Measurements from ENCODE around the gene ADAMTS13. TPM values are rescaled to one million over a fixed set of nuclear protein-coding genes. Genes with fewer than 3 reads are reported as not detected.

ADAMTS13 gene
- total and polyA plus RNA-seq, 2 donors (not counting 1 experiment from before 2014, with no cell fraction given) = 0.78 to 3.1 TPM

DNA sequence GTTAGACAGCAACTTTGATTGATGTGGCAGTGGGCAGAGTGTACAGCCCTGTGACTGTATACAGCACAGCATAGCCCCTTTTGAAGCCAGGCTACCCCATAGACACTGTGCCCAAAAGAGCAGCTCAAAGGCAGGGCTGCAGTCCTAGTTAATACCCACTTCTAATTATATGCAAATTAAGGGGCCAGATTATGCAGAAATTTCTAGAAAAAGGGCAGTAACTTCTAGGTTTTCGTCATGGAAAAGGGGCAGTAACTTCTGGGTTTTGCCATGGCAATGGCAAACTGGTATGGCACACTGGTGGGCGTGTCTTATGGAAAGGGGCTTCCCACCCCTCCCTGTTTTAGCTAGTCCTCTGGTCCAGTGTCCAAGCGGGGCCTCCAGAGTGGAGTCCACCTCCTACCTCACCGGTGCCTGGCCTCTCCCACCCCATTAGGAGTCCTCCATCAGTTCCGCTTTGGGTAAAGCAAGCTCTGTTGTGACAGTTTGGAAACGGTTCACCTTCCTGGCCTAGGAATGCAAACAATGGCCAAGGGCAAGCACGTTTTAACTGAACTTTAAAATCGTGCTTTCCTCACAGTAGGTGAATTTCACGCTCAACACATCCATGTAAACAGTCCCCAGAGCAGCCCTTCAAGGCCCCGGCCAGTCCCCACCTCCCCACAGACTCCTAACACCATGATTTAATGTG is 5.6 kb downstream of the ADAMTS13 start:
- no peak overlapping the region for H3K9ac ChIP-seq (ENCODE audit: insufficient read depth, low read length)
- H3K79me2 ChIP-seq (ENCODE audit: control insufficient read depth, insufficient read depth, low read length) = no peaks in the 10 kb centered on the region
- H3K9me3 ChIP-seq (ENCODE audit: control insufficient read depth, insufficient read depth, low read depth, low read length) = no peaks in the 10 kb centered on the region
- no peaks in the 10 kb centered on the region for H4K20me1 ChIP-seq (ENCODE audit: control insufficient read depth, extremely low read depth, insufficient read depth, low read length)
- no peak overlapping the region for H3K4me3 ChIP-seq (replicated peaks in 1 of 4; ENCODE audit: control extremely low read depth in 1 of 4, insufficient read depth in 1 of 4, low read depth in 3 of 4, low read length in 4 of 4)
- no peak overlapping the region for H2AFZ ChIP-seq (ENCODE audit: low read length)
- TF ChIP-seq, protein P1, sequence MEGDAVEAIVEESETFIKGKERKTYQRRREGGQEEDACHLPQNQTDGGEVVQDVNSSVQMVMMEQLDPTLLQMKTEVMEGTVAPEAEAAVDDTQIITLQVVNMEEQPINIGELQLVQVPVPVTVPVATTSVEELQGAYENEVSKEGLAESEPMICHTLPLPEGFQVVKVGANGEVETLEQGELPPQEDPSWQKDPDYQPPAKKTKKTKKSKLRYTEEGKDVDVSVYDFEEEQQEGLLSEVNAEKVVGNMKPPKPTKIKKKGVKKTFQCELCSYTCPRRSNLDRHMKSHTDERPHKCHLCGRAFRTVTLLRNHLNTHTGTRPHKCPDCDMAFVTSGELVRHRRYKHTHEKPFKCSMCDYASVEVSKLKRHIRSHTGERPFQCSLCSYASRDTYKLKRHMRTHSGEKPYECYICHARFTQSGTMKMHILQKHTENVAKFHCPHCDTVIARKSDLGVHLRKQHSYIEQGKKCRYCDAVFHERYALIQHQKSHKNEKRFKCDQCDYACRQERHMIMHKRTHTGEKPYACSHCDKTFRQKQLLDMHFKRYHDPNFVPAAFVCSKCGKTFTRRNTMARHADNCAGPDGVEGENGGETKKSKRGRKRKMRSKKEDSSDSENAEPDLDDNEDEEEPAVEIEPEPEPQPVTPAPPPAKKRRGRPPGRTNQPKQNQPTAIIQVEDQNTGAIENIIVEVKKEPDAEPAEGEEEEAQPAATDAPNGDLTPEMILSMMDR (conservative IDR thresholded peaks at IDR 0.05 in 1 of 2, IDR thresholded peaks at IDR 0.05 in 1 of 2; ENCODE audit: low read depth in 1 of 2, low read length in 2 of 2) = no peak
- TF ChIP-seq EZH2 (IDR thresholded peaks at IDR 0.05; ENCODE audit: low read length, missing control alignments) = peak; percentile 49
- no peak overlapping the region for H3K27ac ChIP-seq (ENCODE audit: insufficient read depth, low read length)
- H3K4me2 ChIP-seq (ENCODE audit: extremely low read depth, insufficient read depth, low read length) = no peak overlapping the region
- H3K27me3 ChIP-seq (ENCODE audit: control insufficient read depth, insufficient read depth, low read length) = peaks cover 5% of the 10 kb centered on the region
- no peak for DNase-seq (ENCODE audit: low read depth in 2 of 2)
- no peaks in the 10 kb centered on the region for H3K36me3 ChIP-seq (ENCODE audit: control insufficient read depth, insufficient read depth, low read length)
- no peaks in the 10 kb centered on the region for H3K4me1 ChIP-seq (ENCODE audit: control insufficient read depth, extremely low read depth, insufficient read depth, low read length)

- no peak overlapping the region for H2AFZ ChIP-seq (ENCODE audit: low read length)
- no peak overlapping the region for H3K27ac ChIP-seq (ENCODE audit: insufficient read depth, low read length)
- H3K9ac ChIP-seq (ENCODE audit: insufficient read depth, low read length) = no peak overlapping the region
- no peaks in the 10 kb centered on the region for H3K79me2 ChIP-seq (ENCODE audit: control insufficient read depth, insufficient read depth, low read length)
- no peaks in the 10 kb centered on the region for H3K9me3 ChIP-seq (ENCODE audit: control insufficient read depth, insufficient read depth, low read depth, low read length)
- H3K4me1 ChIP-seq (ENCODE audit: control insufficient read depth, extremely low read depth, insufficient read depth, low read length) = no peaks in the 10 kb centered on the region
- peaks cover 5% of the 10 kb centered on the region for H3K27me3 ChIP-seq (ENCODE audit: control insufficient read depth, insufficient read depth, low read length)
- no peak for DNase-seq (ENCODE audit: low read depth in 2 of 2)
- H3K36me3 ChIP-seq (ENCODE audit: control insufficient read depth, insufficient read depth, low read length) = no peaks in the 10 kb centered on the region
- TF ChIP-seq EZH2 (IDR thresholded peaks at IDR 0.05; ENCODE audit: low read length, missing control alignments) = peak; percentile 42
- TF ChIP-seq, protein P1 (conservative IDR thresholded peaks at IDR 0.05 in 1 of 2, IDR thresholded peaks at IDR 0.05 in 1 of 2; ENCODE audit: low read depth in 1 of 2, low read length in 2 of 2) = no peak
- no peaks in the 10 kb centered on the region for H4K20me1 ChIP-seq (ENCODE audit: control insufficient read depth, extremely low read depth, insufficient read depth, low read length)
- H3K4me2 ChIP-seq (ENCODE audit: extremely low read depth, insufficient read depth, low read length) = no peak overlapping the region
- H3K4me3 ChIP-seq (replicated peaks in 1 of 4; ENCODE audit: control extremely low read depth in 1 of 4, insufficient read depth in 1 of 4, low read depth in 3 of 4, low read length in 4 of 4) = no peak overlapping the region
These were observed 6.5 kb downstream of the ADAMTS13 start for GRCh38 chr9:133428617-133429101.

- Histone ChIP-seq H3K9me3 (ENCODE audit: control insufficient read depth, insufficient read depth, low read depth, low read length) (no peaks in the 10 kb centered on the region), H2AFZ (ENCODE audit: low read length) (no peak overlapping the region), H3K27ac (ENCODE audit: insufficient read depth, low read length) (no peak overlapping the region), H4K20me1 (ENCODE audit: control insufficient read depth, extremely low read depth, insufficient read depth, low read length) (no peaks in the 10 kb centered on the region), H3K4me1 (ENCODE audit: control insufficient read depth, extremely low read depth, insufficient read depth, low read length) (no peaks in the 10 kb centered on the region), H3K4me3 (replicated peaks in 1 of 4; ENCODE audit: control extremely low read depth in 1 of 4, insufficient read depth in 1 of 4, low read depth in 3 of 4, low read length in 4 of 4) (no peak overlapping the region), H3K27me3 (ENCODE audit: control insufficient read depth, insufficient read depth, low read length) (peaks cover 5% of the 10 kb centered on the region), H3K36me3 (ENCODE audit: control insufficient read depth, insufficient read depth, low read length) (no peaks in the 10 kb centered on the region), H3K79me2 (ENCODE audit: control insufficient read depth, insufficient read depth, low read length) (no peaks in the 10 kb centered on the region), H3K9ac (ENCODE audit: insufficient read depth, low read length) (no peak overlapping the region), H3K4me2 (ENCODE audit: extremely low read depth, insufficient read depth, low read length) (no peak overlapping the region)
- no peak for DNase-seq (ENCODE audit: low read depth in 2 of 2)
- no peak for TF ChIP-seq EZH2 (IDR thresholded peaks at IDR 0.05; ENCODE audit: low read length, missing control alignments)
- TF ChIP-seq, protein P1 (conservative IDR thresholded peaks at IDR 0.05 in 1 of 2, IDR thresholded peaks at IDR 0.05 in 1 of 2; ENCODE audit: low read depth in 1 of 2, low read length in 2 of 2) = no peak
These were observed 7.0 kb downstream of the ADAMTS13 start for GRCh38 chr9:133429214-133429613.
